Endothelial cell of umbilical vein (primary cell): Measurements from ENCODE around the gene RHEBL1. TPM values are rescaled to one million over a fixed set of nuclear protein-coding genes. Genes with fewer than 3 reads are reported as not detected.

Source experiments
- BruUV-seq: library from RNA; stranded (reverse); fragments of 400-500 nt; replicated peaks from 2 replicates; lab custom pipeline; 2021; lab: Mats Ljungman, UMichigan
- CTCF ChIA-PET: fragments of 300-600, 350-600 bp; sonication (Branson Sonifier 250); formaldehyde crosslinking; loops from one replicate; lab custom pipeline; 2021; ENCODE audit warnings: antibody characterized with exemption, inconsistent platforms; lab: Charles Lee
- POLR2A ChIA-PET: fragments of 300-600, 350-600 bp; sonication (Branson Sonifier 250); formaldehyde crosslinking; loops from one replicate; lab custom pipeline; 2021; ENCODE audit warnings: antibody characterized with exemption, inconsistent platforms; lab: Charles Lee
- DNase-seq: peaks from one replicate; pipeline ENCODE4 v3.0.0-alpha.2; 2011; ENCODE audit warnings: low read depth, low spot score
- FAIRE-seq: peaks from 2 replicates; lab custom pipeline; 2011; peaks lifted over from hg19 to GRCh38; lab: Jason Lieb, UNC
- H2AFZ ChIP-seq: 2 replicates; pipeline ENCODE4 v1.6.0; 2012; ENCODE audit warnings: low read depth, low read length, control low read depth, inconsistent platforms
- H3K27ac ChIP-seq: 2 replicates; pipeline ENCODE4 v1.5.1; 2011; ENCODE audit warnings: low read depth, mild to moderate bottlenecking, control low read depth, low read length, moderate library complexity; ENCODE audit not compliant: insufficient read depth
- H3K27me3 ChIP-seq, 2 experiments: 2 replicates each; pipeline versions ENCODE4 v1.6.0 to v1.6.1; 2011; ENCODE audit warnings: low read length in 2 of 2, mixed read lengths in 1 of 2; ENCODE audit not compliant: control insufficient read depth in 2 of 2, insufficient read depth in 2 of 2
- H3K36me3 ChIP-seq, 2 experiments: 2 replicates in 1 of 2; 3 replicates in 1 of 2; pipeline ENCODE4 v1.5.1; 2011; ENCODE audit warnings: low read length in 2 of 2, mild to moderate bottlenecking in 1 of 2, moderate library complexity in 1 of 2; ENCODE audit not compliant: control insufficient read depth in 2 of 2, insufficient read depth in 2 of 2; ENCODE audit errors: extremely low read depth in 1 of 2
- H3K4me1 ChIP-seq: 3 replicates; pipeline ENCODE4 v1.5.1; 2011; ENCODE audit warnings: mild to moderate bottlenecking, low read length; ENCODE audit not compliant: control insufficient read depth, insufficient read depth; ENCODE audit errors: extremely low read depth
- H3K4me2 ChIP-seq: 2 replicates; pipeline ENCODE4 v1.6.1; 2011; ENCODE audit warnings: low read length, control low read depth, mixed read lengths; ENCODE audit not compliant: insufficient read depth
- H3K4me3 ChIP-seq, 3 experiments: fragments of 200-600 bp in 1 of 3; sonication (generic), shearing (Covaris generic) in 1 of 3; replicated peaks in 1 of 3; 2 replicates each; pipeline ENCODE4 v1.5.1; 2011 to 2016; ENCODE audit warnings: control low read depth in 3 of 3, low read length in 3 of 3, mild to moderate bottlenecking in 2 of 3, inconsistent platforms in 1 of 3, low read depth in 1 of 3, moderate library complexity in 1 of 3; ENCODE audit not compliant: insufficient read depth in 1 of 3
- H3K79me2 ChIP-seq: 2 replicates; pipeline ENCODE4 v1.6.0; 2012; ENCODE audit warnings: low read length, inconsistent platforms; ENCODE audit not compliant: control insufficient read depth, insufficient read depth
- H3K9ac ChIP-seq: replicated peaks from 2 replicates; pipeline ENCODE3; 2011; ENCODE audit warnings: low read length, control low read depth; ENCODE audit not compliant: insufficient read depth; ENCODE audit errors: extremely low read depth
- H3K9me1 ChIP-seq: replicated peaks from 3 replicates; pipeline ENCODE4 v1.6.0; 2011; ENCODE audit warnings: mild to moderate bottlenecking, low read length; ENCODE audit not compliant: control insufficient read depth, insufficient read depth; ENCODE audit errors: extremely low read depth
- H3K9me3 ChIP-seq: replicated peaks from 2 replicates; pipeline ENCODE4 v1.5.1; 2012; ENCODE audit warnings: low read length, inconsistent platforms; ENCODE audit not compliant: control insufficient read depth, insufficient read depth
- H4K20me1 ChIP-seq: replicated peaks from 2 replicates; pipeline ENCODE3; 2011; ENCODE audit warnings: mild to moderate bottlenecking, low read length; ENCODE audit not compliant: control insufficient read depth, insufficient read depth; ENCODE audit errors: extremely low read depth
- CTCF ChIP-seq, 2 donors: IDR thresholded peaks; 1 replicate in 1 of 2; 2 replicates in 1 of 2; pipeline ENCODE4 v1.5.1; 2011; ENCODE audit warnings: low read length in 2 of 2, mild to moderate bottlenecking in 2 of 2, moderate library complexity in 2 of 2, control low read depth in 1 of 2, inconsistent platforms in 1 of 2, low read depth in 1 of 2; ENCODE audit not compliant: insufficient read depth in 1 of 2; ENCODE audit errors: extremely low read depth in 1 of 2
- EZH2 ChIP-seq: IDR thresholded peaks from 2 replicates; pipeline ENCODE4 v1.6.1; 2012; ENCODE audit warnings: borderline replicate concordance, low read depth, mild to moderate bottlenecking, moderate library complexity, low read length, inconsistent platforms; ENCODE audit not compliant: severe bottlenecking
- FOS ChIP-seq: IDR thresholded peaks from 2 replicates; pipeline ENCODE4 v1.6.1; 2011; ENCODE audit warnings: mild to moderate bottlenecking, low read length, moderate library complexity, borderline replicate concordance; ENCODE audit not compliant: insufficient read depth
- GATA2 ChIP-seq: IDR thresholded peaks from 2 replicates; pipeline ENCODE4 v1.7.0; 2011; ENCODE audit warnings: low read depth, mild to moderate bottlenecking, moderate library complexity, mixed read lengths, low read length; ENCODE audit not compliant: insufficient read length, insufficient read depth
- JUN ChIP-seq: IDR thresholded peaks from 2 replicates; pipeline ENCODE4 v1.6.1; 2011; ENCODE audit warnings: borderline replicate concordance, low read depth; ENCODE audit not compliant: insufficient read length, insufficient read depth
- MAX ChIP-seq: IDR thresholded peaks from 2 replicates; pipeline ENCODE4 v1.6.1; 2011; ENCODE audit not compliant: insufficient read depth, insufficient read length
- MYC ChIP-seq: IDR thresholded peaks from one replicate; pipeline ENCODE4 v1.6.1; 2011; ENCODE audit warnings: mild to moderate bottlenecking, low read depth, low read length
- POLR2A ChIP-seq: IDR thresholded peaks from 2 replicates; pipeline ENCODE4 v1.6.1; 2012; ENCODE audit warnings: low read depth, mild to moderate bottlenecking, control low read depth, low read length
- POLR2AphosphoS5 ChIP-seq: IDR thresholded peaks from 2 replicates; pipeline ENCODE4 v1.6.1; 2012; ENCODE audit warnings: low read depth, mild to moderate bottlenecking, control low read depth, low read length, moderate library complexity; ENCODE audit not compliant: insufficient read depth
- dilution Hi-C: fragments of 300-500 bp; cut with MboI; formaldehyde crosslinking; loops from one replicate; pipeline ENCODE4 v1.15.0; 2019; ENCODE audit warnings: low sequenced_read_pairs; ENCODE audit not compliant: extremely low pct_ligation_motif_present
- intact Hi-C: fragments of 100-400 bp; cut with micrococcal nuclease; formaldehyde crosslinking; loops from one replicate; pipeline ENCODE4 v1.10.0; 2022
- polyA plus RNA-seq, 4 experiments: library from polyadenylated mRNA; depleted of rRNA in 3 of 4; stranded (reverse) in 3 of 4; unstranded in 1 of 4; fragments of >200 nt; gene quantifications; 2 replicates each; pipeline versions ENCODE4 v1.2.1 to v1.2.3, GENCODE V29; 2011 to 2012; ENCODE audit warnings: missing spikeins in 1 of 4
- total RNA-seq: library from RNA; stranded (reverse); gene quantifications from 2 replicates; pipeline ENCODE4 v1.2.3, GENCODE V29; 2021

The RHEBL1 gene
- total and polyA plus RNA-seq, 2 donors (not counting 3 experiments of a cell fraction or from before 2014, with no cell fraction given), result 2.6 to 2.7 TPM

- intact Hi-C loops, result loop anchor here (1.0 kb wide), 1 partner anchor 16 kb away; the partner anchor contains the start of gene LMBR1L
- peak; percentile 4 for FAIRE-seq
- peak within 1 kb of the TSS; percentile 17 for H3K9ac ChIP-seq
- no peak for TF ChIP-seq POLR2A
- no peak for TF ChIP-seq MAX
- no peak for TF ChIP-seq POLR2AphosphoS5
- POLR2A ChIA-PET, result interaction anchor here (1.1 to 4.2 kb wide), 3 partner anchors 11 to 36 kb away, joined by 3 to 25 read pairs (median 10); partner anchors contain the start of genes LMBR1L and TUBA1B
- H2AFZ ChIP-seq, result peak within 1 kb of the TSS; percentile 55
- peaks cover 2 to 13% of the 10 kb centered on the region in 2 experiments for H3K36me3 ChIP-seq
- H4K20me1 ChIP-seq, result no peaks in the 10 kb centered on the region
- H3K27ac ChIP-seq, result no peak within 1 kb of the TSS
- H3K4me1 ChIP-seq, result peaks cover 48% of the 10 kb centered on the region
- CTCF ChIA-PET, result interaction anchor here (1.2 to 11.7 kb wide), 9 partner anchors 8 to 141 kb away, joined by 3 to 179 read pairs (median 15); partner anchors contain the start of genes LMBR1L and TUBA1B
- peak; percentile 40 for DNase-seq
- H3K79me2 ChIP-seq, result no peaks in the 10 kb centered on the region
- H3K9me3 ChIP-seq, result no peaks in the 10 kb centered on the region
- H3K4me3 ChIP-seq, result peak within 1 kb of the TSS; percentile 15 to 40 (median 29)
- no peaks in the 10 kb centered on the region for H3K27me3 ChIP-seq
- dilution Hi-C loops, result no loop called here
- H3K9me1 ChIP-seq, result no peaks in the 10 kb centered on the region
- peak within 1 kb of the TSS; percentile 85 for H3K4me2 ChIP-seq
- BruUV-seq, result no TSS peak
Observed at GRCh38 chr12:49094160-49094974, 24.6 kb upstream of the RHEBL1 start, which contains the start of gene DHH. Gene DHH, minus strand, starts transcription at chr12:49094801. Its CDS starts 289 bp downstream, at chr12:49094512.

GRCh38 chr12:49093792-49094159 is 24.0 kb upstream of the RHEBL1 start:
- no TSS peak for BruUV-seq
- Histone ChIP-seq H3K27ac (no peak overlapping the region), H2AFZ (peak overlapping the region; percentile 55), H3K4me2 (peak overlapping the region; percentile 85), H3K36me3 (peaks cover 2 to 13% of the 10 kb centered on the region in 2 experiments), H3K4me1 (peaks cover 48% of the 10 kb centered on the region), H3K9me3 (no peaks in the 10 kb centered on the region), H3K9ac (peak overlapping the region; percentile 17), H3K27me3 (no peaks in the 10 kb centered on the region), H3K9me1 (no peaks in the 10 kb centered on the region), H3K4me3 (peak overlapping the region; percentile 15 to 40 (median 29)), H4K20me1 (no peaks in the 10 kb centered on the region), H3K79me2 (no peaks in the 10 kb centered on the region)
- ChIA-PET POLR2A (interaction anchor here (1.1 to 4.2 kb wide), 3 partner anchors 12 to 37 kb away, joined by 3 to 25 read pairs (median 10); partner anchors contain the start of genes LMBR1L and TUBA1B), CTCF (interaction anchor here (0.6 to 11.7 kb wide), 10 partner anchors 9 to 141 kb away, joined by 3 to 179 read pairs (median 14); partner anchors contain the start of genes LMBR1L and TUBA1B)
- intact Hi-C loops (loop anchor here (1.0 kb wide), 3 partner anchors 17 to 29 kb away; partner anchors contain the start of gene LMBR1L), dilution Hi-C loops (no loop called here)
- TF ChIP-seq POLR2A, result no peak
- no peak for TF ChIP-seq GATA2
- TF ChIP-seq MYC, result no peak
- no peak for TF ChIP-seq FOS
- no peak for TF ChIP-seq JUN
- TF ChIP-seq CTCF (IDR thresholded peaks at IDR 0.05; ENCODE audit: extremely low read depth in 1 of 2, insufficient read depth in 1 of 2, low read depth in 1 of 2, low read length in 2 of 2), result no peak
- TF ChIP-seq EZH2, result no peak
- TF ChIP-seq POLR2AphosphoS5, result no peak
- no peak for TF ChIP-seq MAX
- FAIRE-seq (peak; percentile 83), DNase-seq (peak; percentile 49)
